Cerebellar cortex (tissue), 1 donor: ENCODE data around the gene SPTBN4.
"Not testable (repeated sequence)": the region's sequence is repeated elsewhere in the genome, so short reads cannot be mapped to it uniquely, and the experiment has no call there.

Experiments
- DNase-seq: peaks from one replicate; pipeline ENCODE4 v3.0.0-alpha.2; 2015; ENCODE audit warnings: low spot score

Gene SPTBN4

DNA sequence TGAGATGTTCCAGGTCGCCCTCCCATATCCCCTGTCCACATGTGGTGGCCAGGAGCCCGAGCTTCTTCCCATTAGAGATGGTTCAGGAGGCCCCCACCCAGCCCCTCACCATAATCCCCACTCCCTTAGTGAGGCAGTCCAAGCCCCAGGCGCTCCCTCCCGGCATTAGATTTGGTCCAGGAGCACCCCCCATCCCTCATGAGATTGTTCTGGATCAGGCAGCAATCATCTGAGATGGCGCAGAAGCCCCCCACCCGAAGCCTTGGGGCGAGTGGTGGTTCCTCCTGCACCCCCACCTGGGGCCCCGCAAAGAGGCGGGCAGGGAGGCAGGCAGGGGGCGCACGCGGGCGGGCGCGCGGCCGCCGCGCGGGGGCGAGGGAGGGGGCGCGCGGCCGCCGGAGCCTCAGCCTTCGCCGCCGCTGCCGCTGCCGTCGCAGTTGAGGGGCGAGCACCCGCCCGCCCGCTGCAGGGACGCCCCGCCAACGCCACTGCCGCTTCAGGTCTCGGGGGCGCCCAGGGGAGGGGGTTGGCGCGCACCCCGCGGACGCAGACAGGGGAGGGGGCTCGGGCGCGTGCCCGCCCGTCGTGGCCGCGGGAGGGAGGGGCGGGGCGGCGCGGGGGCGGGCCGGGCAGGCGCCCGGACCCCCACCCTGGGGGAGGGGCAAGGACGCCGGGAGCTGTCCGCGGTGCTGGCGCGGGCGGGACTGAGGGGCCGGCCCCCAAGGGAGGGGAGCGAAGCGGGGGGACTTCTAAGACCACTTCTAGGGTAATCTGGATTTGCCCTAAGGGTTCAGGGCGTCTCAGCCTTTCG is 63.5 kb downstream of the SPTBN4 start:
- DNase-seq = peak; percentile 33

DNA sequence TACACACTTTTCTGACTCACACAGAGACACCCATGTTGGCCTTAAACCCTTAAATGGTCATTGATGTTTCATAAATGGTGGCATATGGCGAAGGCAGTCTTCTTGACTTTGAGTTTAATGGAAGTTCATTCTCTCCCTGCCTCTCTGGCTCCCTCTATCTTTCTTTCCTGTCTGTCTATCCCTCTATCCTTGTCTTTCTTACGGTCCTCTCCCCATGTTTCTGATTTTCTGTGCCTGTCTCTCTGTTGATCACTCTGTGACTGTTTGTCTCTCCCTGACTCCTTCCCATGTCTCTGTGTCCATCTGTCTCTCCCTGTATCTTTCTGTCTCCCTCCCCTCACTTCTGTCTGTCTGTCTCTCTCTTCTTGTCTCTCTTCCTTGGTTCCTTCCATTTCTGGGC is 66.7 kb downstream of the SPTBN4 start:
- no peak for DNase-seq

DNA sequence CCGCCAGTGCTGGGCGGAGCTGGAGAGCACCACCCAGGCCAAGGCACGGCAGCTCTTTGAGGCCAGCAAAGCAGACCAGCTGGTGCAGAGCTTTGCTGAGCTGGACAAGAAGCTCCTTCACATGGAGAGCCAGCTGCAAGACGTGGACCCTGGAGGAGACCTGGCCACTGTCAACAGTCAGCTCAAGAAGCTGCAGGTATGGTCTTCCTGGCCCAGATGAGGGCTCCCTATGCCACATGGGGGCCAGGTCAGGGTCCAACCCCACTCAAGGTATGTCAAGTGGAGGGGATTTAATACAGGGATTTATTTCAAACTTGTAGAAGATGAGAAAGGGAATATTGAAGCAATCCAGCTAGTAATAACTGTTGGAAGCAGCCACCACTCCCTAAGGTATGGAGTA is 67.3 kb downstream of the SPTBN4 start:
- no peak for DNase-seq

DNA sequence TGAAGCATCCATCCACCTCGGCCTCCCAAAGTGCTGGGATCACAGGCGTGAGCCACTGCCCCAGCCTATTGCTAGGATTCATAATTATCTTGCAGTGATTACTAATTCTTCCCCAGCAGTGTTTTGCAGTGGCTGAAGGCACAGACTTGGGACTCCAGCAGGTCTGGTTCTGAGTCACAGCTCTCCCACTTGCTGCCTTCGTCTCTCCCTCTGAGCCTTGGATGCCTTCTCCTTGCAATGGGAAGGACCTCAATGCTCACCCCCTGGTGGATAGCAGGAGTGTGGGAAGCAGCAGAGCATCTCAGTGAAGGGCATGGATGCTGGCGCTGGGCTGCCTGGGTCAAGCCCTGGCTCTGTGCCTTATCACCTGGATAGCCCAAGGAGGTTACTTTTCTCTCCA is 72.3 kb downstream of the SPTBN4 start:
- DNase-seq = peak; percentile 28

DNA sequence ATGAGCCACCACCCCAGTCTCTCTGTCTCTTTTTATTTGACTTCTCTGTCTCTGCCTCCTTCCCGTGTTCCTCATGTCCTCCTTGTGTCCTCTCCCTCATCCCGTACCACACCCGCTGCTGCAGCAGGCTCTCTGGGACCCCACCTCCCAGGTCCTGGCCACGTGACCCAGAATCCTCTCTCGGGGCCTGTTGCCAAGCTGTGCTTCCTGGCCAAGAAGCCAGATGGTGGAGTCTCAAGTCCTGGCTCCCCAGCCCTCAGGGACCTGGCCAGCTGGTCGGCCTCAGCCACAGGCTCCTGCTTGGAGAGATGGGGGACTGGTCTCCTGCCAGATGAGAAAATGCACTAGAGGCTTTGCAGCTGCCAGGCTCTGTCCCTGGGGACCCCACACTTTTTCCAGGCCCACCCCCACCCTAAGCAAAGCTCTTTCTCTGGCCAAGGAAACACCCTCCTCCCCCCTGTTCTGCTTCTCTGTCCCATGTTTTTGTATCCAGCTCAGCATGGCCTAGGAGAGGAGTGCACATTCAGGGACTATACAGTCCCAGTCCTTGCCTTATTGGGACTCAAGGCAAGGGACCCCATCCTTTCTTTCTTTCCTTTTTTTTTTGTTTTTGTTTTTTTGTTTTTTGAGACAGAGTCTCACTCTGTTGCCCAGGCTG is 75.5 kb downstream of the SPTBN4 start:
- DNase-seq = peak; percentile 84

DNA sequence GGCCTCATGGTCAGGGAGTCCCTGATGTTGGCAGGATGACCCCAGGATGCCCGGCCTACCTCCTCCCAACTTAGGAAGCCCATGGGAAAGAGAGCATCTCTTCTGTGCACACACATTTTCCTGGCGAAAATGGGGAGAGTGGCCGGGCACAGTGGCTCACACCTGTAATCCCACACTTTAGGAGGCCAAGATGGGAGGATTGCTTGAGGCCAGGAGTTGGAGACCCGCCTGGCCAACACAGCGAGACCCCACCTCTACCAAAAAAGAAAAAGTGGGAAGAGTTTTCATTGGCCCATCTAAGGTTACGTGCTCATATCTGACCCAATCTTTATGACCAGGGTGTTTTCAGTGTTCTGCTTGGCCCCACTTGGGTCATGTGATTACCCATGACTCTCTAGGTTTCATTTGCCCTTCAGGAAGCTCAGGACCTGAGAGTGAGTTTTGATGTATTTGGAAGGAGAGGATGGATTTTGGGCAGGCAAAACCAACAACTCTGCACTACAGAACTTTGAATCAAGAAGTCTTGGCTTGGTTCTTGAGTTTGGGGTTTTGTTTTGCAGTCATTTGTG is 76.3 kb downstream of the SPTBN4 start:
- DNase-seq = no peak

DNA sequence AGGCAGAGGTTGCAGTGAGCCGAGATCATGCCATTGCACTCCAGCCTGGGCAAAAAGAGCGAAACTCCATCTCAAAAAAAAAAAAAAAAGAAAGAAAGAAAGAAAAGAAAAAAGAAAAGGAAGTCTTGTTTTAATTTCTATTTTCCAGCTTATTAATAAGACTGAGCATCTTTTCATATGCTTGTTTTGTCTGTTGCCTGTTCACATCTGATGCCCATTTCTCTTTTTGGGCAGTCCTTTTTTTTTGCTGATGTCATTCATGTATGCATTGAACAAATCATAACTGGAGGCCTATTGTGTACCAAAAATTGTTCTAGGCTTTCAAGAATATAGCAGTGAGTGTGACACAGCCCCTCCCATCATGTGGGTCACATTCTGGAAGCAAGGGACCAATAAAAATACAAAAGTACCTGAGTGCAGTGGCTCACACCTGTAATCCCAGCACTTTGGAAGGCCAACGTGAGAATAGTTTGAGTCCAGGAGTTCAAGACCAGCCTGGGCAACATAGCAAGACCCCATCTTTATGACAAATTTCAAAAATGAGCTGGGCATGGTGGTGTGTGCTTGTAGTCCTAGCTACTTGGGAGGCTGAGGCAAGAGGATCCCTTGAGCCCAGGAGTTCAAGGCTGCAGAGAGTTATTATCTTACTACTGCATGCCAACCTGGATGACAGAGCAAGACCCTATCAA is 79.5 kb downstream of the SPTBN4 start:
- DNase-seq = not testable (repeated sequence)

DNA sequence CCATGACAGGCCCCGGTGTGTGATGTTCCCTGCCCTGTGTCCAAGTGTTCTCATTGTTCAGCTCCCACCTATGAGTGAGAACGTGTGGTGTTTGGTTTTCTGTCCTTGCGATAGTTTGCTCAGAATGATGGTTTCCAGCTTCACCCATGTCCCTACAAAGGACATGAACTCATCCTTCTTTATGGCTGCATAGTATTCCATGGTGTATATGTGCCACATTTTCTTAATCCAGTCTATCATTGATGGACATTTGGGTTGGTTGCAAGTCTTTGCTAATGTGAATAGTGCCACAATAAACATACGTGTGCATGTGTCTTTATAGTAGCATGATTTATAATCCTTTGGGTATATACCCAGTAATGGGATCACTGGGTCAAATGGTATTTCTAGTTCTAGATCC is 80.4 kb downstream of the SPTBN4 start:
- not testable (repeated sequence) for DNase-seq

DNA sequence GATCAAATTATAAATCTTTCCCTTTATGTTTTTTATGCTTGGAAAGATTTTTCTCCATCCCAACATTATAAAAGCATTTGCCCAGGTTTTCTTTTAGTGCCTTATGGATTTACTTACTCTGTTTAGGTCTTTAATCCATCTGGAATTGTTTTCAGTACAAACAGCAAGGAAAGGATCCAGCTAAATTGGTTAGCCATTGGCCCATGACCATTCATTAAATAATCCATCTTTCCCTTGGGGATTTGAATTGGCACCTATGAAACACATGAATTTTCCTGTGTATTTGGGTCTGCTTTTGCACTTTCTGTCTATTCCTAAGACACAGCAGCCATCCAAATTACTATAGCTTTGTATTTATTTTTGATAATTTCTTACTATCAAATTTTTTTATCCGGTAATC is 81.0 kb downstream of the SPTBN4 start:
- no peak for DNase-seq

DNA sequence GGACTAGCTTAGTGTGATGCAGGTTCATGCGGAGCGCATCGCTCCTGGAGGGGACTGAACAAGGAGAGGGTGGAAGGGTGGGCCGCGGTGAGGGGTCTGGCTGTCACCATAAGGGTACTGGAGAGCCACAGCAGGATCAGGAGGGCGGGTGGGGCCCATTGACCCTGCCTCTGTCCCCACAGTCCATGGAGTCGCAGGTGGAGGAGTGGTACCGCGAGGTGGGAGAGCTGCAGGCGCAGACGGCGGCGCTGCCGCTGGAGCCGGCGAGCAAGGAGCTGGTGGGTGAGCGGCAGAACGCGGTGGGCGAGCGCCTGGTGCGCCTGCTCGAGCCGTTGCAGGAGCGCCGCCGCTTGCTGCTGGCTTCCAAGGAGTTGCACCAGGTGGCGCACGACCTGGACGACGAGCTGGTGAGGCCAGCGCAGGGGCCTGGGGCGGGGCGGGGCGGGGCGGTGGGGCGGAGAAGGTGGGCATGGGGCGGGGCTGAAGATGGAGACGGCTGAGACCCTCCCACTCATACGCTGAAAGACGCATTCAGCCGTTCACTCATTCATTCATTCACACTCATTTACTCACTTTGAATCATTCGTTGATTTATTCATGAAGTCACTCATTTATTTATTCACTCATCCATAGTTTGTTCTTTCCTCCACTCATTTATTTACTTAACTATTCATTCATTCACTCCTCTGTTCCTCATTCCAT is 82.4 kb downstream of the SPTBN4 start:
- DNase-seq = peak; percentile 75

DNA sequence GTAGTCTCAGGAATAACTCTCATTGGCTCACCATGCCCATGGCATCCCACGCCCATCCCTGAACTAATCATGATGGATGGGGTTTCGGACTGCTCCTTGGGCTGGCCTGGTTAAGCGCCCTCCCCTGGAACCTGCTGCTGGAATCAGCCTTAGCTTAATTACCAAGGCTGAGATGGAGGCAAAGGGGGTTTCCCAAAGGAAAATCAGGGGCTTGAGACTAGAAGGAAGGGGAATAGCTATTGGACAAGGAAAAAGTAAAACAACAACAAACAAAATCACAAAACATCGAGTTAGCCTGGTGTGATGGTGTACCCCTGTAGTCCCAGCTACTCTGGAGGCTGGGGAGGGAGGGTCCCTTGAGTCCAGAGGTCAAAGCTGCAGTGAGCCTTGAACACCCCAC is 84.2 kb downstream of the SPTBN4 start:
- DNase-seq = no peak

DNA sequence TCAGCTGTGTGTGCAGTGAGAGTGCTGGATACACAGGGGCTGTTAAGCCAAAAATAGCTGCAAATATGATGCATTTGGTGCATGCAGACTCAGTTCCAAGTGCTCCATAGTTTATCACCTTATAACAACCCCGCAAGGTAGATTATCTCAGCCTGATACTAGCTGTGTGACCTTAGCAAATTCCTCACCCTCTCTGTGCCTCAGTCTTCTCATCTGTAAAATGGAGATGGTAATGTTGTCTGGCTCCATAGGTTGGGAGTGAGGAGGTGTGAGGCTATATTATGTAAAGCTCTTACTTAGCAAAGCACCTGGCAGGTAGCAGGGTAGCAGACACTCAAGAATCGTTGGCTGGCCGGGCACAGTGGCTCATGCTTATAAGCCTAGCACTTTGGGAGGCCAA is 86.0 kb downstream of the SPTBN4 start:
- no peak for DNase-seq

DNA sequence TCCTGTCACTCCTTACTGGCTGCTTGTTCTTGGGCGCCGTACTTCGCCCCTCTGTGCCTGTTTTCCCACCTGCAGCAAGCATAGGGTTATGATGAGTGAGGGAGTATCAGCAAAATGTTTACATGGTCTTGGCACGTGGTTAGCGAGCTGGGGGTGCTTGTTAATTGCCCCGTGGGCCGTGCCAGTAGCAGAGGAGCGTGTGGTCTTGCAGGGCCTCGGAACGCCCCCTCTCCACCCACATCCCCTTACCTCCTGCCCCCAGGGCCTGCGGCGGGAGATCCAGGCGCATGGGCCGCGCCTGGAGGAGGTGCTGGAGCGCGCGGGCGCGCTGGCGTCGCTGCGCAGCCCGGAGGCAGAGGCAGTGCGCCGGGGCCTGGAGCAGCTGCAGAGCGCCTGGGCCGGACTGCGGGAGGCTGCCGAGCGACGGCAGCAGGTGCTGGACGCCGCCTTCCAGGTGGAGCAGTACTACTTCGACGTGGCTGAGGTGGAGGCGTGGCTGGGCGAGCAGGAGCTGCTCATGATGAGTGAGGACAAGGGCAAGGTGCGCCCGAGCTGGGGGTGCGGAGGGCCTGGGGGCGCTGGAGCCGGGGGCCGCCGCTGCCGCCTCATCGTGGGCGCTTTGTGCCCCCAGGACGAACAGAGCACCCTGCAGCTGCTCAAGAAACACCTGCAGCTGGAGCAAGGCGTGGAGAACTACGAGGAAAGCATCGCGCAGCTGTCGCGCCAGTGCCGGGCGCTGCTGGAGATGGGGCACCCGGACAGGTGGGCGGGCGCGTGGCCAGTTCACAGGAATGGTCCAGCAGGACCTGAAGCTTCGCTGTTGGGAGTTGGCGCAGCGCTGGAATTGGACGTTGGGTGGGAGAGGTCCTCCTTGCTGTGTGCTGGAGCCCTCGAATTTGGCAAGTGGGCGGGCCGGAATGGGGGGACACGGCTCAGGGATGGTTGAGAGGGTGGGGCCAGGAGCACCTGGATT is 87.4 kb downstream of the SPTBN4 start:
- no peak for DNase-seq

DNA sequence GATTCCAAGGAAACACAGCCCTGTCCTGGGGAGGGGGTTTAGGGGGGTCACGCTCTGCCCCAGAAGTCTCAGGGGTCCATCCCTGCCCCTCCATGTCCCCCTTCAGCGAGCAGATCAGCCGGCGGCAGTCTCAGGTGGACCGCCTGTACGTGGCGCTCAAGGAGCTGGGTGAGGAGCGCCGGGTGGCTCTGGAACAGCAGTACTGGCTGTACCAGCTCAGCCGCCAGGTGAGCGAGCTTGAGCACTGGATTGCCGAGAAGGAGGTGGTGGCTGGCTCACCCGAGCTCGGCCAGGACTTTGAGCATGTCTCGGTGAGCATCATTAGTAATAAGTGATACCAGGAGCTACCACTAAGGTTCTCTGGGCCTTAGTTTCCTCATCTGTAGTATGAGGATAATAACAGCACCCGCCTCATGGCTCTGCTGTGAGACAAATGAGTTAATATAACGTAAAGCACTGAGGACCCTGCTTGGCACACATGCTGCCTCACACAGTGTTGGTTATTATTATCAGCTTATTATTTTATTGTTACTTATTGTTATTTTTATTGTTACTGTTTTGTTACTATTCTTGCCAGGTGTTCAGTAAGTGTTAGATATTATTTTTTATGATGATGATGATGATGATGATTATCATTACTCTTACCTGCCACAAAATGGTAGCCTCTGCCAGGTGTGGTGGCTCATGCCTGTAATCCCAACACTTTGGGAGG is 89.3 kb downstream of the SPTBN4 start:
- DNase-seq = no peak

DNA sequence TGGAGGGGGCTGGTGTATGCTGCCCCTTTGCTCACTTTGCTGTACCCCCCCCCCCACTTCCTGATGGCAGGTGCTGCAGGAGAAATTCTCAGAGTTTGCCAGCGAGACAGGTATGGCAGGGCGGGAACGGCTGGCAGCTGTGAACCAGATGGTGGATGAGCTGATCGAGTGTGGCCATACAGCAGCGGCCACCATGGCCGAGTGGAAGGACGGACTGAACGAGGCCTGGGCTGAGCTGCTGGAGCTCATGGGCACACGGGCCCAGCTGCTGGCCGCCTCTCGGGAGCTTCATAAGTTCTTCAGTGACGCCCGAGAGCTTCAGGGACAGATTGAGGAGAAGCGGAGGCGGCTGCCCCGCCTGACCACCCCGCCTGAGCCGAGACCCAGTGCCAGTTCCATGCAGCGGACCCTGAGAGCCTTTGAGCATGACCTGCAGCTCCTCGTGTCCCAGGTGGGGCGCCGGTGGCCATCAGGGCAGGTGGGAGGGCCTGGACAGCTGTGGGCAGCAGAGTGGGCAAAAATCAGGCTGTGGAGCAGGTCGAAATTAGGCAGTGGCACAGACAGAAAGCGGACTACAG is 90.2 kb downstream of the SPTBN4 start:
- no peak for DNase-seq

DNA sequence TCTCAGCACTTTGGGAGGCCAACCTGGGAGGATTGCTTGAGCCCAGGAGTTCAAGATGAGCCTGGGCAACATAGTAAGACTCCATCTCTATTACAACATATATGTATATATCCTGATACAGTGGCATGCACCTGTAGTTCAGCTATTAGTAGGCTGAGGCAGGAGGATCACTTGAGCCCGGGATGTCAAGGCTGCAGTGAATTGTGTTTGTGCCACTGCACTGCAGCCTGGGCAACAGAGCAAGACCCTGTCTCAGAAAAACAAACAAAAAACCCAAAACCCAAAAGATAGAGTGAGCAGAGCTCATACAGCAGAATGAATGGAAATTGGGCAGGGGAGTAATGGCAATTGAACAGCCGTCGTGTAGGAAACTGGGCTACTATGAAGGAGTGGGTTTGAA is 92.6 kb downstream of the SPTBN4 start:
- no peak for DNase-seq

DNA sequence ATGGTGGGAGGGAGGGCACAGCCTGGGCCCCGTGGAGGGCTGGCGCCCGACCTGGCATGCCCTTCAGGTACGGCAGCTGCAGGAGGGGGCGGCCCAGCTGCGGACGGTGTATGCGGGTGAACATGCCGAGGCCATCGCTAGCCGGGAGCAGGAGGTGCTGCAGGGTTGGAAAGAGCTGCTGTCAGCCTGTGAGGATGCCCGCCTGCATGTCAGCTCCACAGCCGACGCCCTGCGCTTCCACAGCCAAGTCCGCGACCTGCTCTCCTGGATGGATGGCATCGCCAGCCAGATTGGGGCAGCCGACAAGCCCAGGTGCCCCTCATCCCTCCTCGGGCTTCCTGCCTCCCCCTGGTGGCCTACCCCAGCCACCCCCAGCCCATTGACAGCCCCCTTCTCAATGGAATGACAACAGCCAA is 93.3 kb downstream of the SPTBN4 start:
- DNase-seq = peak; percentile 52

DNA sequence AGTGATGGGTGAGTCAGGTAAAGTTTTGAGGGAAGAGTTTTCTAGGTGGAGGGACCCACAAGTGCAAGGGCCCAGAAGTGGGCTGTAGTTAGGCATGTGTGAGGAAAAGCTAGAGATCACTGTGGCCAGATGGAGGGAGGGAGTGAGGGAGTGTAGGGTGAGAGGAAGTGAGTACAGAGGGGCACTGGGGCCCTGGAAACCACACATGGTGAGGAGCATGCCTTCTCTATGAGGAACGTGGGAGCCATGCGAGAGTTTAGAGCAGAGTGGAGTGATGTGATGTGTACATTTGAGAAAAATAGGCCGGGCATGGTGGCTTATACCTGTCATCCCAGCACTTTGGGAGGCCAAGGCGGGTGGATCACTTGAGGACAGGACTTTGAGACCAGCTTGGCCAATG is 95.1 kb downstream of the SPTBN4 start:
- DNase-seq = no peak

DNA sequence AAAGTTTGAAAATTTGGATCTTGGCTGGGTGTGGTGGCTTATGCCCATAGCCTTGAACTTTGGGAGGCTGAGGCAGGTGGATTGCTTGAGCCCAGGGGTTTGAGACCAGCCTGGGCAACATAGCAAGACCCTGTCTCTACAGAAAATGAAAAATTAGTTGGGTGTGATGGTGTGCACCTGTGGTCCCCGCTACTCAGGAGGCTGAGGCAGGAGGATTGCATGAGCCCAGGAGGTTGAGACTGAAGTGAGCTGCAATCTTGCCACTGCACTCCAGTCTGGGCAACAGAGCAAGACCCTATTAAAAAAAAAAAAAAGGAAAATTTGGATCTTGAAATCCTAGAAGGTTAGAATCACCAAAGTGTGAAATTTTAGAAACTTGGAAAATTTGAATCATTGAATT is 97.7 kb downstream of the SPTBN4 start:
- DNase-seq = not testable (repeated sequence)

DNA sequence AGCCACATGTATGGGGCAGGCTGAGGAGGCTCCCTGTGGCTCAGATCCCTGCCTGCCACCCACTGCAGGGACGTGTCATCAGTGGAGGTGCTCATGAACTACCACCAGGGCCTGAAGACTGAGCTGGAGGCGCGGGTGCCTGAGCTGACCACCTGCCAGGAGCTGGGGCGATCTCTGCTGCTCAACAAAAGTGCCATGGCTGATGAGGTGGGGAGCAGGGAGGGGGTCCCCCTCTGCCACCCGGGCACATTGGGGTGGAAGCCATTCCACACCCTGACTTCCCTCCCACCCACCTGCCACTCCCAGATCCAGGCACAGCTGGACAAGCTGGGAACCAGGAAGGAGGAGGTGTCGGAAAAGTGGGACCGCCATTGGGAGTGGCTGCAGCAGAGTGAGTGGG is 98.6 kb downstream of the SPTBN4 start:
- DNase-seq = no peak
